Fibroblast of peridontal ligament (primary cell): ENCODE measurements around the gene PCDHGB2.
"Not testable (repeated sequence)": the region's sequence is repeated elsewhere in the genome, so short reads cannot be mapped to it uniquely, and the experiment has no call there.

ENCODE experiments used
- DNase-seq: peaks from one replicate; pipeline ENCODE4 v3.0.0-alpha.2; 2010; ENCODE audit errors: extremely low read depth

The PCDHGB2 gene

GRCh38 chr5:141359790-141360426 is at the start of gene PCDHGB2:
PCDHGB2 (plus strand) TSS chr5:141359994; CDS start chr5:141360136, 142 bp downstream.
- DNase-seq = peak; percentile 57

DNA sequence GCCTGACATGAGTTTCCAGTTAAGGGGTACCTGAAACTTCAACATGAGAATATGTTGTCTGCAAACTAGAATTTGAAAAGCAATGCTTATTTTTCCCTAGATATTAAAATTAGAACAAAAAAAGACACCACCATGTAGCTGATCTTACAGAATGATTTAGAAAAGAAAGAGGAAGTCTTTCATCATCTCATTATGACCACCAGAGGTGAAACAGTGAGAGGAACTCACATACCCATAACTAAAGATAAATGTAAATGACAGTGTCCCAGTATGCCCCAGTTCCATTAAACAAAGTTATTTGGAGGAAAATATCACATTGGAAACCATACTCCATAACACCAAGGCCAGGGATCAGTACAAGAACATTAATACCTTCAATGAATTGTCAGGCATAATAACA is 46.1 kb upstream of the PCDHGB2 start:
- DNase-seq = no peak

DNA sequence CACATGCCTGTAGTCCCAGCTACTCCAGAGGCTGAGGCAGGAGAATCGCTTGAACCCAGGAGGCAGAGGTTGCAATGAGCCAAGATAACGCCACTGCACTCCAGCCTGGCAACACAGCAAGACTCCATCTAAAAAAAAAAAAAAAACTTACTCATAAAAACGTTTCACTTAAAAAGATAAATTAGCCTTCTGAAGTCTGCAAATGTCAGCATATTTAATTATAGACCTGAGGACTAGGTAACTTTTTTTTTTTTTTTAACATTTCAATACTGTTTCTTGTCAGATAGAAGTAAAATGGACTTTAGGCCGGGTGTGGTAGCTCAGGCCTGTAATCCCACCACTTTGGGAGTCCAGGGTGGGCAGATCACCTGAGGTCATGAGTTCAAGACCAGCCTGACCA is 42.8 kb upstream of the PCDHGB2 start:
- DNase-seq = not testable (repeated sequence)

- DNase-seq = no peak
These were observed 40.6 kb upstream of the PCDHGB2 start for GRCh38 chr5:141319202-141319601.

GRCh38 chr5:141319699-141320098 is 40.1 kb upstream of the PCDHGB2 start:
- DNase-seq = no peak

- DNase-seq = peak; percentile 96
These were observed 39.3 kb upstream of the PCDHGB2 start, which contains the start of gene TAF7 for GRCh38 chr5:141320225-141321169. TAF7 (minus strand) TSS chr5:141320784; CDS start chr5:141320044, 740 bp downstream.

- DNase-seq = no peak
These were observed 37.5 kb upstream of the PCDHGB2 start for GRCh38 chr5:141322261-141322660.

DNA sequence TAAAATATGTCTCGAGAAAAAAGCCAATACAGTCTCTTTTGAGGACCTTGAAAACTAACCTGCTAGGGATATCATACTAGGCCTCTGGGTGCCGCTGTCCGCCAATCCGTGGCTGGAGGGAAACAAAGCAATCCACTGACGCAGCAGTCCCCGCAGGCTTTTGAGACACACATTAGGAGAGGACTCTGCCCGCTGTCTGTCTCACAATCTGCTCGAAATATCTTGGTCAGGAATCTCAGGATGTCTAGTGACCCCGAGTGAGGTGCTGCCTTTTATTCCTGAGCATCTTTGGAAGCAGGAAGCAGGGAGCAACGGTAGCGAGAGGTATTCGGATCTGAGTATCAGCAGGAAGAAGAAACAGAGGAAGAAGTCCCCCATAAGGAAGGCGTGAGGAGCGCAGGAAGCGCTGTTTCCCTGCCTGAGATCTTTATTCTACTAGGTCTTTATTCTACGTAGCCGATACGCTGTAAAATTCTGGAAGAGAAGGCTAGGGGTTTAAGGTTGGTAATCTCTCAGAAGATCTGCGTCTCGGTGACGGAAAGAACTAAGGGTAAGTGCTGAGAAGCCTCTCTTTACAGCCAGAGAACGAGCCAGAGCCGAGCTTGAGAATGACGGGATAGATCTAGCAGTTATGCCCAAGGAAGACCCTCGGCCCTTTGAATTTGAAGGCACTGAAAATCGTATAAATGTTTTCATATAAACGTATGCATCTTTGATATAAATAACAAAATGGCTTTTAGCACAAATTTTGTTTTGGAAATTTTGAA is 33.5 kb upstream of the PCDHGB2 start:
- peak; percentile 80 for DNase-seq

- no peak for DNase-seq
These were observed 31.6 kb upstream of the PCDHGB2 start for GRCh38 chr5:141328231-141328630.

DNA sequence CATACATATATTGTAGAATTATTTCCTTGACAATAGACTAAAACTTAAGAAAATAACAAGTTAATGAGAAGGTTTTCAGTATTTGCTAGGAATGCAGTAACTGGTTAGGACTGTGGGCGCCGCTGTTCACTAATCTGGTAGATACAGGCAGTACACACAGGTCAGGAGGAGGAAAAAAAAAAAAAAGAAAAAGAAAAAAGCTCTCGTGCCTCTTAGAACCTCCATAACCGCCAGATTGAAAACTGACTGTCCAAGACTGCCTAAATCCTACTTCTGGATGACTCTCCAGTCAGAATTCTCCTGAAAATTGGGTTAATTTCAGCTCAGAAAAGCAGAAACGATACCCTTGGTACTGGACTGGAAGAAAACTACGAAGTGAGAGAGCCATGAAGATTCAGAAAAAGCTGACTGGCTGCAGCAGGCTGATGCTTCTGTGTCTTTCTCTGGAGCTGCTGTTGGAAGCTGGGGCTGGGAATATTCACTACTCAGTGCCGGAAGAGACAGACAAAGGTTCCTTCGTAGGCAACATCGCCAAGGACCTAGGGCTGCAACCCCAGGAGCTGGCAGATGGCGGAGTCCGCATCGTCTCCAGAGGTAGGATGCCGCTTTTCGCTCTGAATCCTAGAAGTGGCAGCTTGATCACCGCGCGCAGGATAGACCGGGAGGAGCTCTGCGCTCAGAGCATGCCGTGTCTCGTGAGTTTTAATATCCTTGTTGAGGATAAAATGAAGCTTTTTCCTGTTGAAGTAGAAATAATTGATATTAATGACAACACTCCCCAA is 29.3 kb upstream of the PCDHGB2 start, which contains the start of gene PCDHGA1:
Gene PCDHGA1, plus strand, starts transcription at position 216 of the 782 bp plus-strand sequence.
- peak; percentile 68 for DNase-seq

DNA sequence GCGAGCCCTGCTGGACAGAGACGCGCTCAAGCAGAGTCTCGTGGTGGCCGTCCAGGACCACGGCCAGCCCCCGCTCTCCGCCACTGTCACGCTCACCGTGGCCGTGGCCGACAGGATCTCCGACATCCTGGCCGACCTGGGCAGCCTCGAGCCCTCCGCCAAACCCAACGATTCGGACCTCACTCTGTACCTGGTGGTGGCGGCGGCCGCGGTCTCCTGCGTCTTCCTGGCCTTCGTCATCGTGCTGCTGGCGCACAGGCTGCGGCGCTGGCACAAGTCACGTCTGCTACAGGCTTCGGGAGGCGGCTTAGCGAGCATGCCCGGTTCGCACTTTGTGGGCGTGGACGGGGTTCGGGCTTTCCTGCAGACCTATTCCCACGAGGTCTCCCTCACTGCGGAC is 27.2 kb upstream of the PCDHGB2 start:
- DNase-seq = not testable (repeated sequence)

DNA sequence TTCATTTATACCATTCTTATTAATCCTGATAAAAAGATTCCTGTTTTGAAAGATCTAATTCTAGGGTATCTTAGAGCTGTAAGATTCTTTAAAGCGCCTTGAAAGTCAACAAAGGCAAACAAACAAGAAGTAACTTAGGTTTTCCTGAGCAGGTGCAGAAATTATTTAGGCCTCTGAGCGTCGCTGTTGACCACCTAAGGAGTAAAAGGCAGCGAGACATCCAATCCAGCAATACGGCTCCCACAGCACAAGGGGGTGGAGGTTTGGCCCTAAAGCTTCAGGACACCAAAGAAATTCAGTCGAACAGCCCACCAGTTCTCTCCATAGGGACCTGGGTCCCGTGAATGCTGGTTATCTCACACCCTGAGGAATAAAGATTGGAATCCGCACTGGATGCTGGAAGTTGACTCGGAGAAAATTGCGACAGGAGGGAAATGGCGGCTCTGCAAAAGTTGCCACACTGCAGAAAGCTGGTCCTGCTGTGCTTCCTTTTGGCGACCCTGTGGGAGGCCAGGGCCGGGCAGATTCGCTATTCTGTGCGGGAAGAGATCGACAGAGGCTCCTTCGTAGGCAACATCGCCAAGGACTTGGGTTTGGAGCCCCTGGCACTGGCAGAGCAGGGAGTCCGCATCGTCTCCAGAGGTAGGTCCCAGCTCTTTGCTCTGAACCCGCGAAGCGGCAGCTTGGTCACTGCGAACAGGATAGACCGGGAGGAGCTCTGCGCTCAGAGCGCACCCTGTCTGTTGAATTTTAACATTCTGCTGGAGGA is 21.1 kb upstream of the PCDHGB2 start, which contains the start of gene PCDHGA2:
Gene PCDHGA2, plus strand, starts transcription at position 223 of the 769 bp plus-strand sequence.
- peak; percentile 62 for DNase-seq

DNA sequence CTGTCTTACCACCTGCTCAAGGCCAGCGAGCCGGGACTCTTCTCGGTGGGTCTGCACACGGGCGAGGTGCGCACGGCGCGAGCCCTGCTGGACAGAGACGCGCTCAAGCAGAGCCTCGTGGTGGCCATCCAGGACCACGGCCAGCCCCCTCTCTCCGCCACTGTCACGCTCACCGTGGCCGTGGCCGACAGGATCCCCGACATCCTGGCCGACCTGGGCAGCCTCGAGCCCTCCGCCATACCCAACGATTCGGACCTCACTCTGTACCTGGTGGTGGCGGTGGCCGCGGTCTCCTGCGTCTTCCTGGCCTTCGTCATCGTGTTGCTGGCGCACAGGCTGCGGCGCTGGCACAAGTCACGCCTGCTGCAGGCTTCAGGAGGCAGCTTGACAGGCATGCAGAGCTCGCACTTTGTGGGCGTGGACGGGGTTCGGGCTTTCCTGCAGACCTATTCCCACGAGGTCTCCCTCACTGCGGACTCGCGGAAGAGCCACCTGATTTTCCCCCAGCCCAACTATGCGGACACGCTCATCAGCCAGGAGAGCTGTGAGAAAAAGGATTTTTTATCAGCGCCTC is 18.9 kb upstream of the PCDHGB2 start:
- not testable (repeated sequence) for DNase-seq

- no peak for DNase-seq
These were observed 17.0 kb upstream of the PCDHGB2 start for GRCh38 chr5:141342773-141343172.

DNA sequence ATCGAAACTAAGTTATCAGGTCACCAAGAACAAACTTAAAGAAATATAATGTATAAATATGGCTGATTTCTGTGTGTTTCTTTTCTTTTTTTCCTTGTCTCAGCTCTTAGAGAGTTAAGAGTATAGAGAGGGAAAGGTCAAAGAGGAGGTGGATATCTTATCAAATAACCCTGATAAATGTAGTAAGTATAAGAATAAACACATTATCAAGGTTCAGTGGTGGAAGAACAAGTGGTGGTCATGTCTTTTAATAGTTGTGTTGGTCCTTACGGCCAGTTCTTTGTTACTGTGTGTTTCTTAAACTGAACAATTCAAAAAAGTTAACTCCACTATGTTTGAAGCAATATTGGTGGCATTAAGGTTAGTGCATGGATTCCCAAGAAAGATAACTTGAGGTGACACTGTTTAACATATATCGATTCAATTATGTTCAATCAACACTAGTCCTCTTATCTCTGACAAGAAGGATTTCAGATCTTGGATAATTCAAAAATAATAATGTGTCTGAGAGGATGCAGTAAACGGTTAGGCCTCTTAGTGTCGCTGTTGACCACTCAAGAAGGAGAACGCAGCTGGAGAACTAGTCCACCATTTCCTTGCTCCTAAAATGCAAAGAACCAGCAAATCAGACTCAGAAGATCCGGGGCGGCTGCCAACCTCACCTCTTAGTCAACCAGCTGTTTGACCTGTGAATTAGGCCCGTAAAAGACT is 16.4 kb upstream of the PCDHGB2 start, which contains the start of gene PCDHGA3:
Gene PCDHGA3, plus strand, starts transcription at position 588 of the 711 bp plus-strand sequence. CDS start 205 bp downstream, outside the sequence.
- peak; percentile 55 for DNase-seq

DNA sequence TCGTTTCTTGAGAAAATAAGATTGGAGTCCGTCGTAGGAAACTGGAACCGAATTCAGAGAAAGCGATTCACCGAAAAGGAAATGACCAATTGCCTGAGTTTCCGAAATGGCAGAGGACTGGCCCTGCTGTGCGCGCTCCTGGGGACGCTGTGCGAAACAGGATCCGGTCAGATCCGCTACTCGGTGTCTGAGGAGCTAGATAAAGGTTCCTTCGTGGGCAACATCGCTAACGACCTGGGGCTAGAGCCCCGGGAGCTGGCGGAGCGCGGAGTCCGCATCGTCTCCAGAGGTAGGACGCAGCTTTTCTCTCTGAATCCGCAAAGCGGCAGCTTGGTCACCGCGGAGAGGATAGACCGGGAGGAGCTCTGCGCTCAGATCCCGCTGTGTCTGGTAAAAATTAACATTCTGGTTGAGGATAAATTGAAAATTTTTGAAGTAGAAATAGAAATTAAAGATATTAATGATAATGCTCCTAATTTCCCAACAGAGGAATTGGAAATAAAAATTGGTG is 15.8 kb upstream of the PCDHGB2 start:
- no peak for DNase-seq

DNA sequence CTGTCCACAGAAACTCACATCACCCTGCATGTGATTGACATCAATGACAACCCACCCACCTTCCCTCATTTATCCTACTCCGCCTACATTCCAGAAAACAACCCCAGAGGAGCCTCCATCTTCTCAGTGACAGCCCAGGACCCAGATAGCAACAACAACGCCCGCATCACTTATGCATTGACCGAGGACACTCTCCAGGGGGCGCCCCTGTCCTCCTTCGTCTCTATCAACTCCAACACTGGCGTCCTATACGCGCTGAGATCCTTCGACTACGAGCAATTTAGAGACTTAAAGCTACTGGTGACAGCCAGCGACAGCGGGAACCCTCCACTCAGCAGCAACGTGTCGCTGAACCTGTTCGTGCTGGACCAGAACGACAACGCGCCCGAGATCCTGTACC is 14.5 kb upstream of the PCDHGB2 start:
- DNase-seq = no peak

GRCh38 chr5:141346017-141346416 is 13.8 kb upstream of the PCDHGB2 start:
- not testable (repeated sequence) for DNase-seq
